ENCODE measurements around the gene CALML5.

The CALML5 gene

DNA sequence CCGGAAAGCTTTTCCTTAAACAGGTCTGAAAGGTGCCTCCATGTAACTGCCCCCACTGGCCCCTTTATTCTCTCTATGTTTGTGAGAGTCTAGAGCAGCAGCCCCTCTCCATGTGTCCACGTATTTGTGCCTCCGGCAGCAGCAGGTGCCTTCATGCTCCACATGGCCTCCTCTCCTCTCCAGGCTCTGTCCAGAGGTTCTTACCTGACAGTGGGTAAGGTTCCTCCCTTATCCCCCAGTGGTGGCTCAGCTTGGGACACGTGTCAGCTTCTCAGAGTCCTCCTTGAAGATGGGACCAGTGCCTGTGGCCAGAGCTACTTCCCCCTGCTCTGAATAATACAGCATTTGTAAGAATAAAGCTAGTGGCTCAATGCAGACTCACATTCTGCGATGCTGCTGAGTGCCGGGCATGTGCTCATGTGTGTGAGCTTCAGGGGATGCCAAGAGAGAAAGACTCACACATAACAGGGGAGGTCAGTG is 33.3 kb upstream of the CALML5 start:
- DNase-seq = no peak

DNA sequence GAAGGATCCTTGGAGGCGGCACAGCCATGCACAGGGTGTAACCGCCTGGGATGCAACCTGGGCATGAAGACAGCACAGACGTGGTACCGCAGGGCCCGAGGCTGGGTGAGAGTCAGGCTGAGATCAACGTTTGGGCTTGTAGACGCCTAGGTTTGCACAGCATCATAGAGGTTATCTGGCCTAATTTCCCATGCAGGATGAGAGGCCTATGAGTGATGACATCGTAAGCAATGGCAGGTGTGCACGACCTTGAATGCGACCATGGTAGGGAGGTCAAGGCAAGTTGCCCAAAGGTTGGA is 32.9 kb upstream of the CALML5 start:
- no peak for DNase-seq

DNA sequence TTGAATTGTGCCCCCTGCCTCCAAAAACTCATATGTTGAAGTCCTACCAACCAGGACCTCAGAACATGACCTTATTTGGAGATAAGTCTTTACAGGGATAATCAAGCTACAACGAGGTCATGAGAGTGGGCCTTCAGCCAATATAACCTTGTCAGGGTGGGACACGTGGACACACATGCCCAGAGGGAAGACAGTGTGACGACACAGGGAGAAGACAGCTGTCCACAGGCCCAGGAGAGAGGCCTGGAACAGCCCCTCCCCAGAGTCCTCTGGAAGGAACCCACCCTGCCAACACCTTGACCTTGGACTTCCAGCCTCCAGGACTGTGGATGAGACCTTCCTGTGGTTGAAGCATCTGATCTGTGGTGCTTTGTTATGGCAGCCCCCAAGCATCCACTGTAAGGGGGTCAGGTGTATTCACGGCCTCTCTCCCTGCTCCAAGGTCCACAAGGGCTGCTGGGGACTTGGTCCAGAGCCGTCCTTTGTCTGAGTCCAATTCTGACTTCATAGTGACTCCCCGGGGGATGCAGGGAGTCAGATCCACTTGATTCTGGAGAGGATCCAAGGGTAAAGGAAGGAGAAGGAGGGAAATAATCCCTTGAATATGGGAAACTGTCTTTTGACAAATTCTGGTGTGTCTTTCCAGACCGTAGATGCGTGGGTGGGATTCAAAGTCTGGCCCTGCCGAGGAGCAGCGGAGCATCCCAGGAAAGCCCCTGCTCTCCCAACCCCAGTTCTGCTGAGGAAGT is 32.4 kb upstream of the CALML5 start:
- no peak for DNase-seq

DNA sequence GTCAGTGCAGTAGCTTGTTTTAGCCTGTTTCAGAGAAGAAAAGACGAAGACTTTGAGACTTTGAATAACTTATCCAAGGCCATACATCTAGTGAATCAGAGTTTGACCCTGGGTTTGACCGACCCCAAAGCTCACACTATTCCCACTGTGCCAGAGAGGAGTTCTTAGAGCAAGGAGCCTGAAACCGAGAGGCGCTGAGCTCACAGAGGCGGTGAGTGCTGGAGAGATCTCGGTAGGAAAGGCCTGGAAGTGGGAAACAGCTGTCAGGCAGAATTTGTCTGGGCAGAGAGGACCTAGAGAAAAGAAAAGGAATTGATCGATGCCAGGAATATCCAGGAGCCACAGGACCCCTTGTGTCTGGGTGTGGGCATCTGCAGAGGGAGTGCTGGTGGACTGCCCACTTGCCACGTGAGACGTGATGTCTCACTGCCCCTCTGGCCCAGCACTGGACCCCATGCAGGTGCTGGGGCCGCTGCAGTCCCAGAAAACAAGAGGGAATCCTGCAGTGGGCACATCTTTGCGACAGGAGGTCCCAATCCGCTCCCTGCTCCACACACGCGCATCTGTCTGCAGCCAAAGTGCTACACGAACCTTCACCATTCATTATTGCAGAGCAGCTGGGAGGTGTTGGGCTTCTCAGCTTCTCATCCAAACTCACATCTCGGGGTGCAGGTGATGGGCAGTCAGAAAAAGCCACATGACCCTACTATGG is 31.6 kb upstream of the CALML5 start:
- DNase-seq = no peak

DNA sequence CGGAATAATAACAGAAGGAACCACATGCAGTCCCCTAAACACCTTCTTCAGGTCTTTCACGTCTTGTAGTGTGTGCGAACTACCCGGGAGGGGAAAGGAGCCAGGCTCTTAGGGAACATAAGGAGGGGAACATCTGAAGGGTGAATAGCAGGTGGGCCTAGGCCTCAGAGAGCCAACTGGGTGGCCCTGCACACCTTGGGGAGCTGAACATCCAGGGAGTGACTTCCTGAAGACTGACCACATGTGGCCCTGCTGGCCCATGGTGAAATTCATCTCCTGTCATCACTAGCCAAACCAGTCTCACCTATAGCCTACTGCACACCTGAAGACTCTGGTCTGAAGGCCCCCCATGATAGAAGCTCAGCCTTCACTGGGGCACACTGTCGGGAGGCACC is 31.0 kb upstream of the CALML5 start:
- no peak for DNase-seq

DNA sequence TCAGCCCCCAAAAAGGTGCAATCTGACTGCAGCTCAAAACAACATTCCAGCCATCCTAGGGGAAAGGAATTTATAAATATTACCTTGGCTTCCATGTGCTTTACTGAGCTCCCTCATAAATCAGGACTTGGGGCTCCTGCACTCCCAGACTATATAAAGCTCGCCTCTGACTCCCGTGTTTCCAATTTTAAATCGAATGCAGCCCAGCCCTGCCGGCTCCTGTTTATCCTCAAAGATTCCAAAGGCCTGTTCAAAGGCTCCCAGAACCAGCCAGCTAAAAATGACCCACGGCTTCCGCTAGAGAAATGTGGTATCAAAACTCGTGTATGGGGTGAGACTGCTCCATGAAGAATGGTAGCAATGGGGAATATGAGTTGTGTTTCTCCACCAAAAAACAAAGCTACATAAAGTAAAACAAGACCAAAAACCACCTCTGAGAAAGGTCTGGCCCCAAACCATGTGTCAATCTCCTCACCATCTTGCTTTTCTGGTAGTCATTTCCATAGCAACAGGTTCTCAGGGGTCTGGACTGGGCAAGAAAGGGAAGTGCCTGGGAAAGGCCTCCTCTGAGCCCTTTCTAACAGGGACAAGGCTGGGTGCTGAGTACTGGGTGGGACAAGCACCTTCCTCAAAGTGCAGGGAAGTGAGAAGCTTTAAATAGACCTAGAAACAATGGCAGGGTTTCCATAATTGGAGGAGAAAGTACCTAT is 30.5 kb upstream of the CALML5 start:
- no peak for DNase-seq

DNA sequence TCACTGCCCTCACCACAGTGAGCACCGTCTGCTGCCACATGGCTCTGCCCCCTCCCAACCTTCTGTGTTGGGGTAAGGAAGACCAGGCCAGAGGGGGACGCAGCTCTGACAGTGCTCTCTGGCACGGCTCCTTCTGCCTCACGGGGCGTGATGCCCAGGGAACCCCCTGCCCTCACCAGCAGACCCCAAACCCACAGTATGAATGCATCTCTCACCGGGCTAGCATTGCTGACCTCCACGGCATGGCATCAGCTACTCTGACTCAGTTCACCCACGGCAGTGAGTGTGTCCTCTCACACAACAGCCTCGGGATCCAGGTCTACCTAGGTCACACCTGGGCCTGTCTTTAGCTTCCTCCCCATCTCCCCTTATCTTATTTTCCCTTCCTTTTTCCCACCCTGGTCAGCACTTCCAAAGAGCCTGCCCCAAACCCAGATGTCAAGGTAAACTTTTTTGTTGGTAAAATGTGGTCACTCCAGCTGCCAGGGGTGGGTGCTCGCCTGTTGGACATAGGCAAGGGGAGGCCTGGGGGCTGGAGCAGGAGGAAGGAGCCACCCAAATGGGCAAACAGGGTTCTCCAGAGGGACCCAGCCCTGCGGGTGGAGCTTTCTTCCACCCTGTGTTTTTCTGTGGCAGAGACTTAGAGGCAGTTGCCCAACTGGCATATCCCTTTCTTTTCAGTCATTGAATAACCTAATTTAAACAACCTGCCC is 29.8 kb upstream of the CALML5 start:
- no peak for DNase-seq

DNA sequence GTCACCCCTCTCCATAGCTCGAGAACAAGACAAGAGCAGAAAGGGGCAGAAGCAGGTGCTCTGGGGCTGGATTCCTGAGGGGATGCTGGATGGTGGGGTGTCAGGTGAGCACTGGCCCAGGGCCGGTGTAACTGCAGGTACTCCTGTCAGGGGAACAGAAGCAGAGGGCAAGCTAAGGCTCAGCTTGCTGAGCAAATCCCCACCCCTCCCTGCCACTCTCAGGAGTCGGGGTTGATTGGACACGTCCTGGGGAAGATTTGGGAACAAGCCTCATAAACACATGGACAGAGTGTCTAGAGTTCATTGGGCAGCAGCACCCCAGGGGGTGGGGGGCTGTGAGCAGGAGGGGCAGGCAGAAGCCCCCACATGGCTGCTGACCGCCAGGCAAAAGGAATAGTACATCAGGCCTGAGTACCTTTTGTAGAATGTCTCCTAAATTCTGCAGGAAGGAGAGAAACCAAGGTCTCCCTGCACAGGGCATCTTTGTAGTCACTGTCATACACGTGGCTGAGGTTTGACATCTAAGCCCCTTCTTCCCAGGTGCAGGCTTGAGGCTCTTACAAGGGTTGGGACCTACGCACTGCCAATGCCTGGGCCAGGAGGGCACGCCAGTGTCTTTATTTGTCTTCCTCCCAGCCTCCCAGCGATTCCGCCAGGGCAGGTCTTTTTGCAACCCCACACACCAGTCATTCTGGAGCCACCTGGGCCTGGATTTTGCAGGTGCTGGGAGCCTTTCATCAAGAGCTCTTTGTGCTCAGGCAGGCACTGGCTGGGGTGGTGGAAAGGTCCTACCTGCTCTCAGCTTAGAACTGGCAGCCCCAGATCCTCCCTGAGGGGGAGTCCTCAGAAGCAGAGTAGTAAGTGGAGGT is 28.2 kb upstream of the CALML5 start:
- no peak for DNase-seq

DNA sequence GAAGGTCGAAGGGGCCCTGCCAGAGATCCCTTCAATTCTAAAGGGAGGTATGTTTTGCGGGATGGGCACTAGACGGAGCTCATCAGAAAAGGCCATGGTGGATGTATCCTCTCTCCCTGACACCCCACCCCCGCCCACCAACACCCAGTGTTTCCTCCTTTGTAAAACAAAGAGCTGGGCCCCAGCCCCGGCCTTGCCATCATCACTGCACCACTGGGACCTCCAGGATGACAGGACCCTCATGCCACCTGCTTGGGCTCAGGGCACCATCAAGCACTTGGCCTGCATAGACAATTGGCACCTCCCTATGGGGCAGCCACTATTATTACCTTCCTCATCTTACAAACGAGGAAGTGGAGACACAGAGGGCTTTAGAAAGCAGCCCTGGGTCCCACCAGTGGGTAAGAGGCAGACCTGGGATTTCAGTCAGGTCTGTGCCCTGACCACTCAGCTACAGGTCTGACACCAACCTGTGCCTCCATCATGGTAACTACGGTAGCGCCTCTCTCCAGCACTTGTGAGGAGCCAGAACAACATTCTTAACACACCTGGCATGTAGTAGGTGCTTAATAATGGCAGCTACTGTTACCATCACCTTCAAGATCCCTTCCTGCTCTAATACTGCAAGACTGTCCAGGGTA is 27.4 kb upstream of the CALML5 start:
- DNase-seq = no peak

DNA sequence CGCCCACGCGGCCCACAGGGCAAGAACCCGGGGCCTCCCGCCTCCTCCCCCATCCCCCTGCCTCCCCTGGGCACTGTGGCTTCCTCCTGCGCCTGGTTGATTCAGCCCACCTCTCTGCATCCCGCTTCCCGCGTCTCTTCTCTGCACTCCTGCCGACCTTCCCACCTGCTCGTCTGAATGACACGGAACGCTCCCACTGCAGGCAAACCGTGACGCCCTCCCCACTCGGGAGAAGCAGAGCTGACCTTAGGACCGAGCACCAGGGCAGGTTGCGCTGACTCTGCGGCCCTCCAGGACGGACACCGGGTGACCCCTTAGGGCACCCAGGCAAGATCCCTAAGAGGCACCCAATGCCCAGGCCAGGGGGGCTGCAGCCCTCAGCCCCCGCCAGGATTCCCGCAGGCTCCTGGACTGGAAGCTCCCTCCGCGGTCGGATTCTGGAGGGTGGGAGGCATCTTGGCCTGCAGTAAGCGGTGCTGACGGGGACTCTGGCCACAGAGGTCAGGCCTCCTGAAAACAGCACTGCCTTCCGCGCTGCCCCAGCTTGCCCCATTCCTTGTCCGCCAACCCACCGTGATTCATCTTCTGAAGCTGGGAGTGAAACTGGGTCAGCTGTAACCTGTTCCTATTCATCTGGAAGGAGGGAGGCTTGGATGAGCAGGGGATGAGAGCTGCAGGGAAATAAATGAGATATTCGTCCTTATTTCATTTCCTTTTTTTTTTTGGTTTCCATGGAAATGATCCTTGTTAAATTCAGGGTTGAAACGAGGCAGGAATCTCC is 26.4 kb upstream of the CALML5 start:
- peak; percentile 17 for DNase-seq

DNA sequence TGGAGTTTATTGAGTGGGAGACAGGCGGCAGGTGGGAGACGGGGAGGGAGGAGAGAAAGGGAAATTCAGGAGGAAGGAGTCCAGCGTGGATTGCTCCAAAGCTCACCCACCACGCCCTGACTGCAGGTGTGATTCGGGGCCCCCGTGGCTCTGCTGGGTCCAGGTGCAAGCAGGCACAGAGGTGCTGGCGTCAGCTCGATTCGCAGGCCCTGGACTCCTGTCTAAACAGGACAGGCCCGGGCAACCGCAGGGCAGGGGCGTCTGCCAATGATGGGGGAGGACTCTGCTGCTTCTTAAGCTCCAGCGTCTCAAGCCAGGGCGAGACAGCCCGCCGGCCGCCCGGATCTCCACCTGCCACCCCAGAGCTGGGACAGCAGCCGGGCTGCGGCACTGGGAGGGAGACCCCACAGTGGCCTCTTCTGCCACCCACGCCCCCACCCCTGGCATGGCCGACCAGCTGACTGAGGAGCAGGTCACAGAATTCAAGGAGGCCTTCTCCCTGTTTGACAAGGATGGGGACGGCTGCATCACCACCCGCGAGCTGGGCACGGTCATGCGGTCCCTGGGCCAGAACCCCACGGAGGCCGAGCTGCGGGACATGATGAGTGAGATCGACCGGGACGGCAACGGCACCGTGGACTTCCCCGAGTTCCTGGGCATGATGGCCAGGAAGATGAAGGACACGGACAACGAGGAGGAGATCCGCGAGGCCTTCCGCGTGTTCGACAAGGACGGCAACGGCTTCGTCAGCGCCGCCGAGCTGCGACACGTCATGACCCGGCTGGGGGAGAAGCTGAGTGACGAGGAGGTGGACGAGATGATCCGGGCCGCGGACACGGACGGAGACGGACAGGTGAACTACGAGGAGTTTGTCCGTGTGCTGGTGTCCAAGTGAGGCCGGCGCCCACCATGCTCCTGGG is 25.5 kb upstream of the CALML5 start, which contains the start of gene CALML3:
Gene CALML3, plus strand, starts transcription at position 321 of the 920 bp plus-strand sequence. Its CDS starts 125 bp downstream, at position 446.
- no peak for DNase-seq

DNA sequence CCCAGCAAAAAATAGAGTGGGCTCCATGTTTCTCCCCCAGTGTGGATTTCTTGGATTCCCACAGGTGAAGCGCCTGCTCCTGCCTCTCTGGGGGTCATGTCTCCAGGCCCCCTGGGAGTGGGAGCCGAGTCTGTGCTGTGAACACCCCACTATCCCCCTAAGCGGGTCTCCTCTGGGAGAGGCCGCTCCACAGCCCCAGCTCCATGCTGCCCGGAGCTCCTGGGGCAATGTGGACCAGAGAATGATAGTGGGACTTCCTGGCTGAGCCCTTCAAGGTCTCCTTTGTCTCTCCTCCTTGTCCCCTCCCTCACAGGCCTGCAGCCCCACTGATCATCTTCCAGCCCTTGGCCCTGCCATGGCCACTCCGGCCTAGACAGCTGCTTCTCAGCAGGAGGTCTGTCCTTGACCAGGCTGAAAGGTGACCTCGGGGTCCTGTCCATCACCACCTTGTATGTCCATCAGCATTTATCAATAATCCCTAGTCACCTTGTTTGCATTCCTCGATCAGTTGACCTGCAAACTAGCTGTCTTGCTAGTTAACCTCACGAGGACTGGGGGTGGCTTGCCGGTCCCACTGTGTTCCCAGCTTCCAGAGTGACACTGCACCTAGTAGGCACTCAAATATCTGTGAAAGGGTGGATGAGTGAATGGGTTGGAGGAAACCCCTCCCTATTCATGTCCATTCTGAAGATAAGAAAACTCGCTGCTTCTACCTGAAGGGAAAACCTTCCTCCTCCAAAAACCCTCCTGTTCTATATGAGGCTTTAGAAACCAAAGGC is 24.6 kb upstream of the CALML5 start:
- no peak for DNase-seq

DNA sequence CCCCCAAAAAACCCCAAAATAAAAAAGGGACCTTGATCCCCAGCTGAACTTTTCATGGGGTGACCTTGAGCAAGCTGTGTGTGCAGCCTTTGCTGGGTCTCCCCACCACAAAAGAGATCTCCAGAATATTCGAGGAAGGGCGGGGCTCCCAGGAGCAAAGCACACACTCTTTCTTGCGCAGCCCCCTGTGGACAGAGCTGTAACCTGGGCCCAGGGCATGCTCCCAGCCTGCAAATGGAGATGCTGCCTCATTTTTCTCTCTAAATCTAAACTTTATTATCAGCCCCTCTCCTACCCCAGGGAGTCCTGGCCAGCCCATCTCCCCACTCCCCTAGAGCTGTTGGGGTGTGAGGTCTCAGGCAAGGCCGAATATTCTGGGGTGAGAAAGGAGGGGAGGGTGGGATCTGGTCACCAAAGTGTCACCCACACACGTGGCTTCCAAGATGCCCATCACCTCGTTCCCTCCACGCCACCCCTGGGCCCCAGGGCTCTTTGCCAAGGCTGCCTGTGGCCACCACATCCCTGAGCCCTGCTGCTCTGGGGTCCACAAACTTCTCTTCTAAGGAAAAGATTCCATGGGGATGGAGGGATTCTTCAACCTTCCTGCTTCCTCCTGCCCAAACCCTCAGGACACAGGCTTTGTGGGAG is 23.7 kb upstream of the CALML5 start:
- DNase-seq = no peak

DNA sequence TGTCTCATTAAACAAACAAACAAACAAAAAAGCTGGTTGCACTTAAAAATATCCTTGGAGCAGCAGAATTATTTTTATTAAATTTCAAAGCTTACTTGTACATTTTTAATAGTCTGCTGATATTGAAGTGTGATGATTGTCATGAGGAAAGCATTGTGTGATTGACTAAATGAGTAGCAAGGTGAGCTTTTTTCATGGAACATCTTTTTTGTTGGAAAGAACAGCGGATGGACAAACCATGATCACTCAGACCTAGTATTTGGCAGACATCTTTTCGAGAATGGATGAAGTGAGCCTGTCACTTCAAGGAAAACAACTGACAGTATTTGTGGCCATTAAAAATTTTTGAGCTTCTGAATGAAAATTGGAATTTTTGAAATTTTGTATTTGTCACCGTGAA is 19.7 kb upstream of the CALML5 start:
- no peak for DNase-seq

DNA sequence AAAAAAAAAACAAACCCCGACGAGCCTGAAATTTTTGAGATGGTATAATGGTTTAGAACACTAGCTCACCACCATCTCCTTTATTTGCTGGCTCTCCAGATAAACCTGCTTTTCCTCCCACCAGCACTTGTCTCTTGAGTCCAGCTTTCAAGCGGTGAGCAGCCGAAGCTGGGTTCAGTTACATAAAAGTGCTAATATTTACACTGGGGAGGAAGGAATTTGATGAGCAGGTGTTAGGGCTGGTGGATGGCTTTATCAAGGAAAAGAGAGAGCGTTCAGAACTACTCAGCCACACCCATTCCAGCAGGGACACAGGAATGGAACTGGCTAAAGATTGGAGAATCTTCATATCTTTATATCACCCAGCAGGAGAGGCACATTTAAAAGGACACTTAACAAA is 18.8 kb upstream of the CALML5 start:
- DNase-seq = no peak

DNA sequence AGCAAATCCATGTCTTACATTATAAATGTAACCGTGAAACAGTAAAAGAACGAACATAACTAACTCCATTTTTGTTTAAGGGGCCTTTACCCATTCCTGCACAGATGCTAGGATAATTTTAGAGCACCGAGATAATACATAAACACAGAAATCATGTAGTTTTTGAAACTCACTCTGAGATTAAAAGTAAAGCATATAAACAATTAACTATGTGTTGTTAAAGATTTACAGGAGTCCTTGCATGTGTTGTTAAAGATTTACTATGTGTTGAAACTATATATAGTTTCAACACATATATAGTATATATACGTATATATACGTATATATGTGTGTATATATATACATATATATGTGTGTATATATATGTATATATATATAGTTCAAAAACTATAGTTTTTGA is 18.2 kb upstream of the CALML5 start:
- DNase-seq = no peak

DNA sequence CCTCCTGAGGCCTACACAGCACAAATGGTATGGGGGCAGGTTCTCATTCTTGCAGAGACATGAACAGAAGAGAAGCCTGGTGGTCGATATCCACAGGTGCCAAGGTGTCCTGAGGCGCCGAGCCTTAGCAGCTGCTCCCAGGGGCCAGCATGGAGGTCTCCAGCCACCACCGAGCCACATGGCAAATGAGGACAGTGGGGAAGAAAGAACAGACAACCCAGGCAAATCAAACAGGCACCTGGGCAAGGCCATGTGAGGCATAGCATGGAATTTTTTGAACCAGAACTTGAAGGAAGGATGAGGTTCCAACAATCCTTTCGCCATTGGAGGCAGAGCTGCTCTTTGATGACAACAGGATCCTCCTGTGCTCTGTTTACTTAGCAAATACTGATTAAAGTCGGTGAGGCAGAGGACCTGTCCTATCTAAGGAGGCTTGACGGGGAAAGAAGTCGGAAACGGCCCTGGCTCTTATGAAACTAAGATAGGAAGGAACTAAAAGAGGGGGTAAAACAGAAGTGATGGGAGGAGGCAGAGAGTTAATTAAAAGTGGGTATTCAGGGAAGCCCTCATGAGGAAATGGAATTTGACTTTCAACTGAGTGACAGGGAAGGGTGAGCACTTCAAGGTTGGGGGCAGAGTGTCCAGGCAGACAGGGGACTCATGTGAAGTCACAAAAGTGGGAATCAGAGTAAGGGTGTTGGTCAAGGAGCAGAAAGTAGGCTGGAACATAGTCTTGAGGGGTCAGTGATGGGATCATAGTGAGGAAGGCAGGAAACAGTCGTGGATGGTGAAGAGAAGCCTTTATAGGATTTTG is 16.8 kb upstream of the CALML5 start:
- DNase-seq = no peak

Data from fibroblast of upper back skin (primary cell).